Skeletal muscle tissue (tissue), 4 donors: ENCODE measurements around the gene COMT. TPM values are rescaled to one million over a fixed set of nuclear protein-coding genes. Genes with fewer than 3 reads are reported as not detected.
"Not testable (repeated sequence)": the region's sequence is repeated elsewhere in the genome, so short reads cannot be mapped to it uniquely, and the experiment has no call there.

Experiments
- H3K27ac ChIP-seq: one replicate; pipeline ENCODE4 v1.7.0; 2013; ENCODE audit warnings: mild to moderate bottlenecking, low read depth, low read length, inconsistent platforms
- H3K27me3 ChIP-seq, 3 donors: one replicate each; pipeline ENCODE4 v1.7.0; 2013; ENCODE audit warnings: low read length in 3 of 3; ENCODE audit not compliant: control insufficient read depth in 3 of 3, insufficient read depth in 3 of 3
- H3K36me3 ChIP-seq, 3 donors: one replicate each; pipeline ENCODE4 v1.7.0; 2013; ENCODE audit warnings: low read length in 3 of 3; ENCODE audit not compliant: control insufficient read depth in 3 of 3, insufficient read depth in 3 of 3
- H3K4me1 ChIP-seq, 3 donors: one replicate each; pipeline ENCODE4 v1.7.0; 2013; ENCODE audit warnings: low read length in 3 of 3, mild to moderate bottlenecking in 3 of 3; ENCODE audit not compliant: control insufficient read depth in 3 of 3, insufficient read depth in 3 of 3
- H3K4me3 ChIP-seq, 3 donors: one replicate each; pipeline ENCODE4 v1.7.0; 2013; ENCODE audit warnings: low read length in 3 of 3
- H3K9ac ChIP-seq, 3 donors: one replicate each; pipeline ENCODE4 v1.7.0; 2013; ENCODE audit warnings: low read length in 3 of 3, mild to moderate bottlenecking in 3 of 3, moderate library complexity in 2 of 3, low read depth in 1 of 3
- H3K9me3 ChIP-seq, 3 donors: one replicate each; pipeline ENCODE4 v1.7.0; 2013; ENCODE audit warnings: low read length in 3 of 3; ENCODE audit not compliant: control insufficient read depth in 3 of 3
- total RNA-seq: library from RNA; depleted of rRNA; stranded (reverse); fragments of >200 nt; gene quantifications from one replicate; pipeline ENCODE4 v1.2.3, GENCODE V29; 2014
- donor health status: Osteomylitis.

The COMT gene
- total RNA-seq, 1 donor from 2014 or later: 25.6 TPM

- Histone ChIP-seq H3K27ac (no peak overlapping the region), H3K27me3 (no peaks in the 10 kb centered on the region), H3K9me3 (no peaks in the 10 kb centered on the region), H3K36me3 (peaks cover 52 to 61% (median 58%) of the 10 kb centered on the region in 3 donors), H3K4me1 (no peaks in the 10 kb centered on the region), H3K4me3 (no peak overlapping the region), H3K9ac (no peak overlapping the region)
Observed at GRCh38 chr22:19916006-19916405, 25.6 kb upstream of the COMT start.

GRCh38 chr22:19916941-19917340 is 24.6 kb upstream of the COMT start:
- Histone ChIP-seq H3K36me3 (peaks cover 52 to 56% (median 52%) of the 10 kb centered on the region in 3 donors), H3K27ac (no peak overlapping the region), H3K27me3 (no peaks in the 10 kb centered on the region), H3K4me1 (no peaks in the 10 kb centered on the region), H3K9me3 (no peaks in the 10 kb centered on the region), H3K4me3 (no peak overlapping the region), H3K9ac (no peak overlapping the region)

GRCh38 chr22:19917389-19918138 is 24.0 kb upstream of the COMT start:
- Histone ChIP-seq H3K4me3 (no peak overlapping the region), H3K9ac (no peak overlapping the region), H3K9me3 (no peaks in the 10 kb centered on the region), H3K27me3 (no peaks in the 10 kb centered on the region), H3K27ac (no peak overlapping the region), H3K4me1 (no peaks in the 10 kb centered on the region), H3K36me3 (peaks cover 51 to 53% (median 52%) of the 10 kb centered on the region in 3 donors)

GRCh38 chr22:19918332-19919106 is 23.1 kb upstream of the COMT start:
- no peak overlapping the region for H3K27ac ChIP-seq
- H3K36me3 ChIP-seq: peaks cover 46 to 48% (median 47%) of the 10 kb centered on the region in 3 donors
- H3K4me3 ChIP-seq: no peak overlapping the region
- H3K4me1 ChIP-seq: no peaks in the 10 kb centered on the region
- no peaks in the 10 kb centered on the region for H3K9me3 ChIP-seq
- no peaks in the 10 kb centered on the region for H3K27me3 ChIP-seq
- H3K9ac ChIP-seq: no peak overlapping the region

GRCh38 chr22:19919701-19920363 is 21.7 kb upstream of the COMT start:
- H3K27ac ChIP-seq: no peak overlapping the region
- H3K27me3 ChIP-seq: no peaks in the 10 kb centered on the region
- peaks cover 34 to 35% (median 35%) of the 10 kb centered on the region in 3 donors for H3K36me3 ChIP-seq

GRCh38 chr22:19921544-19922081 is 20.0 kb upstream of the COMT start:
- Histone ChIP-seq H3K36me3 (peaks cover 21 to 22% (median 22%) of the 10 kb centered on the region in 3 donors), H3K4me1 (peaks cover 0 to 2% (median 0%) of the 10 kb centered on the region in 3 donors), H3K27ac (no peak overlapping the region), H3K4me3 (no peak overlapping the region), H3K27me3 (no peaks in the 10 kb centered on the region), H3K9ac (no peak overlapping the region), H3K9me3 (no peaks in the 10 kb centered on the region)

More at GRCh38 chr22:19919701-19920363, 21.7 kb upstream of the COMT start:
- H3K9me3 ChIP-seq: no peaks in the 10 kb centered on the region
- peaks cover 0 to 2% (median 0%) of the 10 kb centered on the region in 3 donors for H3K4me1 ChIP-seq
- H3K9ac ChIP-seq: no peak overlapping the region
- H3K4me3 ChIP-seq: no peak overlapping the region

- H3K4me3 ChIP-seq: no peak overlapping the region
- peaks cover 0 to 4% (median 2%) of the 10 kb centered on the region in 3 donors for H3K36me3 ChIP-seq
- no peaks in the 10 kb centered on the region for H3K9me3 ChIP-seq
- no peak overlapping the region for H3K27ac ChIP-seq
- peaks cover 0 to 2% (median 0%) of the 10 kb centered on the region in 3 donors for H3K4me1 ChIP-seq
- no peak overlapping the region for H3K9ac ChIP-seq
- H3K27me3 ChIP-seq: no peaks in the 10 kb centered on the region
Observed at GRCh38 chr22:19923914-19924513, 17.6 kb upstream of the COMT start.

GRCh38 chr22:19926028-19926427 is 15.5 kb upstream of the COMT start:
- not testable (repeated sequence) for H3K27ac ChIP-seq, H3K27me3 ChIP-seq, H3K4me1 ChIP-seq, H3K9ac ChIP-seq, H3K4me3 ChIP-seq, H3K9me3 ChIP-seq
- peaks cover 4 to 14% (median 5%) of the 10 kb centered on the region in 3 donors for H3K36me3 ChIP-seq

- Histone ChIP-seq H3K9me3 (no peaks in the 10 kb centered on the region), H3K4me3 (no peak overlapping the region), H3K4me1 (peaks cover 5 to 8% (median 7%) of the 10 kb centered on the region in 3 donors), H3K27me3 (no peaks in the 10 kb centered on the region), H3K9ac (no peak overlapping the region), H3K36me3 (peaks cover 4 to 15% (median 5%) of the 10 kb centered on the region in 3 donors), H3K27ac (no peak overlapping the region)
Observed at GRCh38 chr22:19927696-19928095, 13.9 kb upstream of the COMT start.
